SK-N-SH treated with all-trans-retinoic acid at 6 μM for 48 hours (cell line): ENCODE measurements around the gene TMEM270.

Experiments
- ATAC-seq: fragments of 200-7000 bp; cut with Tn5 transposase; 3 replicates; pipeline ENCODE4 v1.9.1; 2020; ENCODE audit warnings: mild to moderate bottlenecking, moderate library complexity
- ARNTL ChIP-seq: fragments of 450-650 bp; formaldehyde crosslinking; IDR thresholded peaks from 2 replicates; pipeline ENCODE4 v1.5.0; 2020; ENCODE audit warnings: low read depth, mild to moderate bottlenecking, moderate library complexity, borderline replicate concordance
- BACH2 ChIP-seq: fragments of 250-450 bp; sonication (Bioruptor Pico); IDR thresholded peaks from 2 replicates; pipeline ENCODE4 v1.9.0; 2021; ENCODE audit warnings: mild to moderate bottlenecking, borderline replicate concordance
- CREB5 ChIP-seq: fragments of 250-450 bp; sonication (Bioruptor Pico); IDR thresholded peaks from 2 replicates; pipeline ENCODE4 v1.5.1; 2020; ENCODE audit warnings: low read depth, mild to moderate bottlenecking, moderate library complexity
- CSDC2 ChIP-seq: fragments of 250-450 bp; sonication (Bioruptor Pico); IDR thresholded peaks from 2 replicates; pipeline ENCODE4 v1.5.0; 2020; ENCODE audit warnings: mild to moderate bottlenecking, moderate library complexity
- CSRNP3 ChIP-seq: fragments of 250-450 bp; sonication (Bioruptor Pico); IDR thresholded peaks from 2 replicates; pipeline ENCODE4 v1.5.1; 2021; ENCODE audit warnings: mild to moderate bottlenecking, moderate library complexity
- ESRRG ChIP-seq: fragments of 250-450 bp; sonication (Bioruptor Pico); IDR thresholded peaks from 2 replicates; pipeline ENCODE4 v1.6.1; 2021; ENCODE audit warnings: mild to moderate bottlenecking
- GLIS3 ChIP-seq: fragments of 250-450 bp; sonication (Bioruptor Pico); IDR thresholded peaks from 2 replicates; pipeline ENCODE4 v1.5.0; 2020; ENCODE audit warnings: mild to moderate bottlenecking, moderate library complexity
- ISL1 ChIP-seq: fragments of 250-450 bp; sonication (Bioruptor Pico); IDR thresholded peaks from 2 replicates; pipeline ENCODE4 v2.1.2; 2022; ENCODE audit warnings: mild to moderate bottlenecking, moderate library complexity
- OSR1 ChIP-seq: fragments of 250-450 bp; sonication (Bioruptor Pico); IDR thresholded peaks from 2 replicates; pipeline ENCODE4 v1.8.0; 2022; ENCODE audit warnings: moderate library complexity, mild to moderate bottlenecking, inconsistent platforms
- PATZ1 ChIP-seq: fragments of 250-450 bp; sonication (Bioruptor Pico); IDR thresholded peaks from 2 replicates; pipeline ENCODE4 v1.8.0; 2020; ENCODE audit warnings: mild to moderate bottlenecking, moderate library complexity, borderline replicate concordance
- POU6F1 ChIP-seq: fragments of 250-450 bp; sonication (Bioruptor Pico); IDR thresholded peaks from 2 replicates; pipeline ENCODE4 v1.8.0; 2021; ENCODE audit warnings: low read depth, mild to moderate bottlenecking, moderate library complexity, borderline replicate concordance
- PPARA ChIP-seq: fragments of 250-450 bp; sonication (Bioruptor Pico); IDR thresholded peaks from 2 replicates; pipeline ENCODE4 v1.5.0; 2020; ENCODE audit warnings: mild to moderate bottlenecking, borderline replicate concordance
- SNAI2 ChIP-seq: fragments of 250-450 bp; sonication (Bioruptor Pico); IDR thresholded peaks from 2 replicates; pipeline ENCODE4 v1.5.0; 2020; ENCODE audit warnings: mild to moderate bottlenecking, moderate library complexity
- TOX ChIP-seq: fragments of 250-450 bp; sonication (Bioruptor Pico); IDR thresholded peaks from 2 replicates; pipeline ENCODE4 v1.8.0; 2021; ENCODE audit warnings: mild to moderate bottlenecking, moderate library complexity, borderline replicate concordance
- TSHZ2 ChIP-seq: fragments of 250-450 bp; sonication (Bioruptor Pico); IDR thresholded peaks from 2 replicates; pipeline ENCODE4 v1.5.0; 2020; ENCODE audit warnings: mild to moderate bottlenecking, moderate library complexity
- ZC3H10 ChIP-seq: fragments of 250-450 bp; sonication (Bioruptor Pico); IDR thresholded peaks from 2 replicates; pipeline ENCODE4 v1.5.1; 2021; ENCODE audit warnings: mild to moderate bottlenecking, moderate library complexity
- ZFP3 ChIP-seq: fragments of 250-450 bp; sonication (Bioruptor Pico); IDR thresholded peaks from 2 replicates; pipeline ENCODE4 v1.5.0; 2020; ENCODE audit warnings: mild to moderate bottlenecking, moderate library complexity
- ZFP30 ChIP-seq: fragments of 450-650 bp; formaldehyde crosslinking; IDR thresholded peaks from 2 replicates; pipeline ENCODE4 v1.5.0; 2022; ENCODE audit warnings: mild to moderate bottlenecking, moderate library complexity
- ZNF565 ChIP-seq: fragments of 450-650 bp; formaldehyde crosslinking; conservative IDR thresholded peaks from 2 replicates; pipeline ENCODE4 v1.5.0; 2020; ENCODE audit warnings: low read depth, mild to moderate bottlenecking, moderate library complexity
- ZNF70 ChIP-seq: fragments of 450-650 bp; formaldehyde crosslinking; IDR thresholded peaks from 2 replicates; pipeline ENCODE4 v1.5.0; 2020; ENCODE audit warnings: mild to moderate bottlenecking, moderate library complexity

The TMEM270 gene

GRCh38 chr7:73894733-73895551, 34.0 kb downstream of the TMEM270 start:
- TF ChIP-seq CSRNP3, result no peak
- TF ChIP-seq TSHZ2, result 0 out of 2 replicates have a peak, but pooled peaks have one; percentile 6
- peak; percentile 75 for TF ChIP-seq ISL1 (CRISPR knock-in tag)
- peak; percentile 92; the same call in 1 of the 2 replicates for TF ChIP-seq CSDC2 (CRISPR knock-in tag)
- TF ChIP-seq PATZ1, result peak; percentile 100; the same call in 1 of the 2 replicates
- peak; percentile 78; the same call in 1 of the 2 replicates for TF ChIP-seq POU6F1
- 0 out of 2 replicates have a peak, but pooled peaks have one; percentile 73 for TF ChIP-seq ZNF565 (CRISPR knock-in tag)
- 0 out of 2 replicates have a peak, but pooled peaks have one; percentile 58 for TF ChIP-seq GLIS3 (CRISPR knock-in tag)
- no peak for TF ChIP-seq ZNF70
- no peak for TF ChIP-seq ESRRG (CRISPR knock-in tag)
- no peak for TF ChIP-seq SNAI2
- TF ChIP-seq OSR1 (CRISPR knock-in tag), result peak; percentile 50; the same call in 1 of the 2 replicates
- peak; percentile 74 for TF ChIP-seq ZFP3 (CRISPR knock-in tag)
- no peak for TF ChIP-seq TOX (CRISPR knock-in tag)
- TF ChIP-seq CREB5 (CRISPR knock-in tag), result peak; percentile 98
- peak; percentile 83 for ATAC-seq

- TF ChIP-seq ZFP30 (CRISPR knock-in tag) (no peak), ZNF565 (CRISPR knock-in tag) (no peak), ZNF70 (no peak), ZC3H10 (0 out of 2 replicates have a peak, but pooled peaks have one; percentile 16), ESRRG (CRISPR knock-in tag) (no peak)
- no peak for ATAC-seq
Measured at GRCh38 chr7:73895626-73896025, 34.7 kb downstream of the TMEM270 start.

GRCh38 chr7:73896454-73896853, 35.5 kb downstream of the TMEM270 start:
- no peak for TF ChIP-seq ZC3H10
- no peak for TF ChIP-seq CSDC2 (CRISPR knock-in tag)
- no peak for TF ChIP-seq PATZ1
- no peak for TF ChIP-seq ARNTL (CRISPR knock-in tag)
- TF ChIP-seq CSRNP3, result no peak
- no peak for TF ChIP-seq BACH2 (CRISPR knock-in tag)
- TF ChIP-seq ZFP3 (CRISPR knock-in tag), result no peak
- TF ChIP-seq PPARA (CRISPR knock-in tag), result no peak
- TF ChIP-seq OSR1 (CRISPR knock-in tag), result no peak
- no peak for ATAC-seq
